ENCODE results near the gene VKORC1.

DNA sequence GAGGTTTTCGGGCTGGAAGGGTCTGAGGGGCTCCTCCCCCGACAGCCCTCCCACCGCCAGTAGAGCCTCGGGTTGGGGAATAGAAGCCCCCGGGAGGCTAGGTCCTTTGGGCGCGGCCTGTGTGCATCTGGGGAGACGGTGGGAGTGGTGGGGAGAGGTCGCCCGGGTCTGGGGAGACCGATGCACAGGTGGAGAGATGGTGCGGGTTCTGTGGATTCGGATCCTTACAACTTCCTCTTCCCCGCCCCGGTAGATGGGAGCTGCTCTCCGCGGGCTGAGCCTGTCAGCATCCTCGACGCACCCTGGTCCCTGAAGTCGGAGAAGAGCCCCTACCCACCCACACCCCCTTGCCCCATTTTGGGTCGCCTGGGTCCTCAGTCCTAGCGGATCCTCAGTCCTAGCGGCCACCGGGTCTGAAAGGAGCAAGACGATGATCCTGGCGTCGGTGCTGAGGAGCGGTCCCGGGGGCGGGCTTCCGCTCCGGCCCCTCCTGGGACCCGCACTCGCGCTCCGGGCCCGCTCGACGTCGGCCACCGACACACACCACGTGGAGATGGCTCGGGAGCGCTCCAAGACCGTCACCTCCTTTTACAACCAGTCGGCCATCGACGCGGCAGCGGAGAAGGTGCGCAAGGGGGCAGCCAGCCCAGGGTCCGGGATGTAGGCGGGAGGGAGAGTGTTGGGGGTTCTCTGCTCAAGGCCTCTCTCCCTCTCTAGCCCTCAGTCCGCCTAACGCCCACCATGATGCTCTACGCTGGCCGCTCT lies 14.4 kb upstream of the VKORC1 start:
- TF ChIP-seq, protein P1, sequence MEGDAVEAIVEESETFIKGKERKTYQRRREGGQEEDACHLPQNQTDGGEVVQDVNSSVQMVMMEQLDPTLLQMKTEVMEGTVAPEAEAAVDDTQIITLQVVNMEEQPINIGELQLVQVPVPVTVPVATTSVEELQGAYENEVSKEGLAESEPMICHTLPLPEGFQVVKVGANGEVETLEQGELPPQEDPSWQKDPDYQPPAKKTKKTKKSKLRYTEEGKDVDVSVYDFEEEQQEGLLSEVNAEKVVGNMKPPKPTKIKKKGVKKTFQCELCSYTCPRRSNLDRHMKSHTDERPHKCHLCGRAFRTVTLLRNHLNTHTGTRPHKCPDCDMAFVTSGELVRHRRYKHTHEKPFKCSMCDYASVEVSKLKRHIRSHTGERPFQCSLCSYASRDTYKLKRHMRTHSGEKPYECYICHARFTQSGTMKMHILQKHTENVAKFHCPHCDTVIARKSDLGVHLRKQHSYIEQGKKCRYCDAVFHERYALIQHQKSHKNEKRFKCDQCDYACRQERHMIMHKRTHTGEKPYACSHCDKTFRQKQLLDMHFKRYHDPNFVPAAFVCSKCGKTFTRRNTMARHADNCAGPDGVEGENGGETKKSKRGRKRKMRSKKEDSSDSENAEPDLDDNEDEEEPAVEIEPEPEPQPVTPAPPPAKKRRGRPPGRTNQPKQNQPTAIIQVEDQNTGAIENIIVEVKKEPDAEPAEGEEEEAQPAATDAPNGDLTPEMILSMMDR (IDR thresholded peaks at IDR 0.05 in 4 of 5, conservative IDR thresholded peaks at IDR 0.05 in 1 of 5): no peak
- no peak for TF ChIP-seq POLR2A (IDR thresholded peaks at IDR 0.05)
